NCI-H1694 (cell line): ENCODE data around the gene CA12.

Experiments used
- DNase-seq: peaks from one replicate; lab custom pipeline; 2025; lab: John Stamatoyannopoulos, UW

Gene CA12

DNA sequence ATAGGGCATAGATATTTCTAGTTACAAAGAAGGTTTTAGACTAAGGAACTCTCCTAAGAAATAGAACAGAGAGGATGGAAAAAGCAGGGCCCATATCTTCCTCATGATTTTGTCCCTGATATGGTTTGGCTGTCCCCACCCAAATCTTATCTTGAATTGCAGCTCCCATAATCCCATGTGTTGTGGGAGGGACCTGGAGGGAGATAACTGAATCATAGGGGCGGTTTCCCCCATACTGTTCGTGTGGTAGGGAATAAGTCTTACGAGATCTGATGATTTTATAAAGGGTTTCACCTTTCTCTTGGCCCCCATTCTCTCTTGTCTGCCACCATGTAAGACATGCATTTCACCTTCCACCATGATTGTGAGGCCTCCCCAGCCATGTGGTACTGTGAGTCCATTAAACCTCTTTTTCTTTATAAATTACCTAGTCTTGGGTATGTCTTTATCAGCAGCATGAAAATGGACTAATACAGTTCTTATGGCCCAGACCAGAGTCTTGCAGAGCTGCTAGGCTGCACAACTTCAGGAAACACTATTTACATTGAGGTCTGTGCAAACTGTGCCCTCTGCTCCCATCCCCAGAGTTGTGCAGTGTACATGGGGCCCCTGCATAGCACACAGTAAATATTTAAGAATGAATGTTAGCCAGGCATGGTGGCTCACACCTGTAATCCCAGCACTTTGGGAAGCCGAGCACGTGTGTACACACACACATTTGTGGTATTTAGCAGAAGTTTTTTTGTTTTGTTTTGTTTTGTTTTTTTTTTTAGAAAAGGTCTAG is 20.3 kb upstream of the CA12 start:
- no peak for DNase-seq

DNA sequence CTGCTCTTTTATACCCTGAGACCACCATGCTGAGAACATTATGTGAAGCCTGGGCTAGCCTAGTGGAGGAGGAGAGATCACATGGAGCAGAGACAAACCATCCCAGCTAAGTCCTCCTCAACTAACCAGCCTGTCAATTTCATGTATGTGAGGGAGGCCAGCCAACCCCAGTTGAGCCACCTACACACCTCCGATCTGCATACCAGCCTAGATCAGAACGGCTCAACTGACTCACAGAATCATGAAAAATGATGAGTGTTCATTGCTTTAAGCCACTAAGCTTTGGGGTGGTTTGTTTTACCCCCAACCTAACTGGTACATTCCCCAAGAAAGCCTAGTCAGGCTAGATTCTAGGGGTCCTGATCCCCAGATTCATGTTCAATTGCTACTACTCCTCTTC is 19.4 kb upstream of the CA12 start:
- no peak for DNase-seq

DNA sequence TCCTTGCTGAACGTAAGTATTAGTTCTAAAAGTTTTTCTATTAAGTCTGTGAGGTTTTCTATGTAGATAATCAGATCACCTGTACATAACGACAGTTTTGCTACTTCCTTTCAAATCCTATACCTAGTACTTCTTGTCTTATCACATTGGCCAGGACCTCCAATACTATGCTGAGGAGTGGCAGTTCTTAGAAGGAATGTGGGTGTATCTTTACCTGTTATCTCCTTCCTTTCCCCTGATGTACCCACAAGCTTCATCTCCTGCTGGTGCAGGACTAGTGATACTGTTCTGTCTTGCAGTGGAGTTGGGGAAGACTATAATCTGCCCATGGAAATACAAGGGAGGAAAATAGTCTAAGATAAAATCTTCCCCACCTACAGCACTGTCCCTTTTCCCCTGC is 16.8 kb upstream of the CA12 start:
- no peak for DNase-seq

DNA sequence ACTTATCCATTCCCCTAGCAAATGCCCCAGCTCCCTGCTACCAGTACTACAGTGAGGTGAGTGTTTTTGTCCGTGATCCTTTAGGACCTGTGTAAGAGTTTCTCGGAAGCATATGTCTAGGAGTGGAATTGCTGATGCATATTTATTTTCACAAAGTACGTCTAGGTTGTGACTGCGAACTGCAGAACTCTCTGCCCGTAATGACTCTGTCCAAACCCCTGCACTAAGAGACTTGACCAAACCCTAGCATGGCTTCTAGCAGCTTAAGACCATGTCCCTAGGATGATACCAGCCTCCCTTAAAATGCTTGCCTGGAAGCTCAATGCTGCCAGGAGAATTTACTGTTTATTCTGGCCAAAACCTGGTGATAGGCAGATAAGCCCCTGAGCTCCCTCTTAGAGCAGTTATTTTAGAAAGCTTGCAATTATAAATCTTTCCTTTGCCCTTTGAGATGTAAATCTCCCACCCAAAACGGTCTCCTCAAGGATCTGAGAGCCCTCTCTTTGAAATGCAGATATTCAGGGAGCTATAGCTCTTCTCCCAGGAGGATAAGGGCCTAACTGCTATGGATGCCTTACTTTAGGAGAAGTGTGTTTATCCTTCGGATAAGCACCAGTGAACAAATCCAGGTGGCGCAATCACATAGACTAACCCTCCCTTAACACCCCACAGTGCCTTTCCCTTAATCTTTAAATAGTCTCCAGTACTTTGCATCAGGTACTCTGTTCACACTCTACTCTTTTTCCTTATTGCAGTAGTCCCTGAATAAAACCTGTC is 14.7 kb upstream of the CA12 start:
- no peak for DNase-seq

DNA sequence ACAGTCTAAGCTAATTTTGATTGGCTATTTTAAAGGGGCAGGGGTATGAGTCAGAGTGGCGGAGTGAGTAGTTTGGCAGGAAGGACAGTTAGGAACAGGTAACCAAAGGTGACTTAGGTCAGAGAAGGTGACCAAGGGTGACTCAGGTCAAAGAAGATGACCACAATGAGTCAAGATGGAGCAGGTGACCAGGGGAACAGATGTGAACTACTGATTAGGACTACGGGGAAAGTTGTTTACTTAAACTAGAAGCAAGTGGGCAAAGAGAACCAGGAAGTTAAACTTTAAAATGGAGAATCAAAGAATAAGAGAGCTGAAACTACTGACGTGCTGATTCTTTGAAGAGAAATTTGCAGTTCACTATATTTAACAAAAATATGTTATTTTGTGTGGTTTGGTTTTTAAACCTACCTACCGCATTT is 14.1 kb upstream of the CA12 start:
- no peak for DNase-seq

DNA sequence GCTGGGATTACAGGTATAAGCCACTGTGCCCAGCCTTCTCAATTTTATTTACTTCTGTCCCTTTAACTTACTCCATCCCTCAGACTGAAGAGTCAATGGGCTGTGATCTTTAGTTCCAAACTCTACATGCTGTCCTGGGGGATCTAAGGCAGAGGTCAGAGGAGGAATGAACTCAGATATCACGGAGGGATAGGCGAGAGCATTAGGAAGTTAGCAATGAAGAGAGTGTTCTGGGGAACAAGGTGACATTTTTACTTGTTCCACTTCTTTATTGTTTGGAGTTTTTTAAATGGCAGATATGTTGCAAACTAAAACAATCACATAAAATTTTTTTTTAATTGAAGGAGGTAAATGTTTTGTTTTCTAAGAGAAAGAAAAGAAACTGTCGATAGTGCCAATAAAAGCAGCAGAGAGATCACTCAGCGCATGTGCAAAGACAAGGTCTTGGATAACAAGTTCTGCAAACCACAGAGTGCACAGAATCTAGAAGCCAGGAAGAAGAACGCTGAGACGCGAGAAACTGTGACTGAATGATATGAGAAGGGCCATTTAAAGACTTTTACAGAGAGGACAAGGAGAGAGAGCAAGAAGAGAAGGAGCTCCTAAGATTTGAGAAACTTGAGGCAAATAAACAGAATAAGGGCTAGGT is 10.8 kb upstream of the CA12 start:
- DNase-seq, result no peak

DNA sequence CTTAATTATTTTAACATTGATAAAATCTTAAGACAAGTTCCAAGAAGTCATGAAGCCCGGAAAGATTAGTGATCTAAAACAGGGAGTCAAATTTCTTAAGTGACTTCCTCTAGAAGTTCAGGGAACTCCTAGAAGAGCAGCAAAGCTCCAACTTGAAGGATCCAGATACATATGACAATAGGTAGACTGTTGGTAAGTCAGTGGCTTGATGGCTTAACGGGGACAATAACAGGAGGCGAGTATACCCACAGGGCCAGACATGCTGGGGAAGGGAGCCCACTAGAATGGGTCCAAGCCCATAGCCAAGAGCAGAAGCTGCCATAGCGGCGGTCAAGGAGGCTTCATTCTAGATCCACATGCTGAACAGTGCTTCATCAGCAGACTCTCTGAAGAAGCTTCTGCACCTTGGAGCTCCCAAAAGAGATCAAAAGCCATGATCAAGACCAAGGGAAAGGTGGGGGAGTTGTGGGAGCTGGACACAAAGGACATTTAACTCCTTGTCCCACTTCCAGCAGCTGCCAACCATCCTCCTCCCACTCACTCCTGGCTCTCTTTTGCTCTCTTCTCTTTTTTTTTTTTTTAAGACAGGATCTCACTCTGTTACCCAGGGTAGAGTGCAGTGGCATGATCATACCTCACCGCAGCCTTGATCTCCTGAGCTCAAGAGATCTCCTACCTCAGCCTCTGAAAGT is 10.2 kb upstream of the CA12 start:
- no peak for DNase-seq

DNA sequence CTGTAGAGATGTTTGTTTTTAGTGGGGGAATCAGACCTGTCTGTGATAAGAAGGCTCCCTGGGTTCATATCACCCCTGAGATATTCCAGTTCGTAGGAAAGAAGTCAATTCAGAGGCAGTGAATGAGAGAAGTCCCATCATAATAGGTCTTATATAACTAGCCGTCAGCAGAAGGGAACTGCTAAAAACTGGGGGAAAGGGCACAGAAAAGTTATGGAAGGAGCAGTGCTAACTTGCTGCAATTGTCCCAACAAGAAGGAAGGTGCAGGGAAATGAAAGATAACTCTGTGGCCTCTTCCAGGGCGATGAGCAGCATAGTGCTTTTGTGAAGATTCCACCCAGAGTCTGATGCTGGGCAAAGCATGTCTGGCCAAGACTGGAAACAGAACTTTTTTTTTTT is 9.0 kb upstream of the CA12 start:
- DNase-seq, result no peak

DNA sequence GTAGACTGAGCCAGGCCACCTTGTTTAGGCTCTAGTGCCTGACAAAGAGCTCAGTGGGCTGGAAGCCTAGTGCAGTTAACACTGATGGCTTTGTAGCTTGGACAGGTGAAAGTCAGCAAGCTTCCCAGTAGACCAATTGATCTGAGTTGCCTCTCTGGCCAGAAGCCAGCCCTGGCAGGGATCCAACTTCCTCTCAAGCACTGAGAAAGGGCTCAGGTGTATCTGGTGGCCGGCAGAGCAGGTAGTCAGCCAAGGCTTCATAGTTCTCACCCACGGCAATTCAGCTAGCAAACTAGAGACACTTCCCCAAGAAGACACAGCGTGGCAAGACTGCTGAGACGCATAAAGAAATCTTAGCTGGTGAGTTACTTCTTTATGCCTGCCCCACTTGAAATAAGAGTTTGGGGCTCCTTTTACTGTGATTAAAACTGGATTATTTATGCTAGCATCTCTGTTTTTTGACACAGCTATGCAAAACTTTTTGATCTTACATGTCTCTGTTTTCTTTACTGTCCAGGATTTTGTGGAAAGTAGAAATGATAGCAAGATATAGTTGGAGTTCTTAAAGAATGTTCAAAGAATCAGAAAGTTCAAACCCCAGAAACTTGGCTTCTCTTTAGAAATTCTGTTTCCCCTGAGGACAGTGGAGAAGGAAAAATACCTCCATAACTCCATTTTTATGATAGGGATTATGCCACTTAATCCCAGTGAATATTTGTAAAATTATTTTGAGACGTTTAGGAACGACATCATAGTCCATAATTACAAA is 8.4 kb upstream of the CA12 start:
- DNase-seq, result no peak

DNA sequence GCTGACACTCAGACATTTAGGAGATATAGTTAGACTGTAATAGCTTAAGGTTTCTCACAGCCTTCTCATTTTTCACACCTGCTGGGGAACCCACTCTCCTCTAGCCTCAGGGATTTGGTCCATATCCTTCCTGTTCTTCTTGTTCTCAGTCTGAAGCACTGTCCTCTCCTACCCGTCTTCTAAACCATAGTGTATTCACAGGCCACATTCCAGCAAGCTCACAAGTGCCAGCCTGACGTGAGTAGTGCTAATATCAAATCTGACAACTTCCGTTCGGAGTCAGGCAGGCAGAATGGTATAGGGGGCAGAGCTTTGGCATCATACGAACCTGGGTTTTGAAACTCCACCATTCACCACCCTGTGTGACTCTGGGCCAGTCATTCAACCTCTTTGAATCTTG is 6.9 kb upstream of the CA12 start:
- DNase-seq, result no peak

DNA sequence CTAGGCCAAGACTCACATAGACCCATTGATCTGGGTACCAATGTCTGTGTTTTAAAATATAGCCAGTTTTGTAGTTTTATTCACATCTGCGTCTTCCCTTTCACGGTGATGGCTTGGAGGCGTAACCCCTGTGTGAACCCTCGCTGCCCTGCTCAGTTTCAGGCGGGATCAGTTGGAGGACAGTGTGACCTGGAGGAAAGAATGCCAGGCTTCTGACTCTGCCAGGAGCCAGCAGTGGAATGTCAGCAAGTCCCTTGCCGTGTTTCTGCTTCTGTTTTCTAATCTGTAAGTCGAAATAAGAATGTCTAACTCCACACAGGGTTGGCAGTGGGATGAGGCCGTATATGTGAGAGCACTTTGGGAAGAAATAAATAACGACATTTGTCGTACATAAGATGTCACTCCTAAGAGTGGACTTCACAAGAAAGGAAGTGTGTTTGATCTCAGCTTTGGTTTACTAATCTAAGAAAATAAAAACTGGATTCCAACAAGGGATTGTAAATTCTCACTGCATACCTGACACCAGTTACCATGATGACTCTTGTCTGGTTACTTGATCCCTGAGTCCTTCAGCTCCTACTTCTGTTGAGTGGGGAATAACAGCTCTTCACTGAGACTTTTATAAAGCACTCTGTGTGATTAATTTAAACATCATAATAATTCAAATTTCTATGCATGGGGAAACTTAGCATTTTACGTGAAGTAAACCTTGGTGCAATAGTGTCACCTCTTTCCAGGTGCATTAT is 6.3 kb upstream of the CA12 start:
- no peak for DNase-seq

DNA sequence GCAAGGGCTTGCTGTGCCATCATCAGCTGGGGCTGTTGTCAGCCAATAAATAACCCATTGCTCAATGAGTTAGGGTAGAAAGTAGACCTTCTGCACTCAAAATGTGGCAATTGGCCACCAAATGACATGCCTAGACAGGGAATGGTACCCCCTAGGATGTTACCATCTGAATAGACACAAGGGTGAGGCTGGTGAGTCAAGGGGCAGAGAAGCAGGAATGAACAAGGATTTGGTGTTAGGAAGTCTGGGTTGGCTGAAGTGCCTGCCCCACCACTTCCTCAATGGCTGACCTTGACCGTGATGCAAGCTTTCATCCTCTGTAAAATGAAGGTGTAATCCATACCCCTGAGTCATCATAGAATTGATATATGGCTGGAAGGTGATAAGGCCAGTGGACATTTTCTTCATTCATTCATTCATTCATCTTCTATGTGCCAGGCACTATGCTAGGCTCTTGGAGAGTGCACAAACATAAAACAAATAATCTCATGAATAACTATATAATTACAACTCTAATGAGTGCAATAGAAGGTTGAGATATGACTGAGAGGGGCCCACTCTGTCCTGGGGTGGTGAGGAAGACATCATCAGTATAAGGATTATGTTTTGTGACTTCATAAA is 4.4 kb upstream of the CA12 start:
- no peak for DNase-seq

DNA sequence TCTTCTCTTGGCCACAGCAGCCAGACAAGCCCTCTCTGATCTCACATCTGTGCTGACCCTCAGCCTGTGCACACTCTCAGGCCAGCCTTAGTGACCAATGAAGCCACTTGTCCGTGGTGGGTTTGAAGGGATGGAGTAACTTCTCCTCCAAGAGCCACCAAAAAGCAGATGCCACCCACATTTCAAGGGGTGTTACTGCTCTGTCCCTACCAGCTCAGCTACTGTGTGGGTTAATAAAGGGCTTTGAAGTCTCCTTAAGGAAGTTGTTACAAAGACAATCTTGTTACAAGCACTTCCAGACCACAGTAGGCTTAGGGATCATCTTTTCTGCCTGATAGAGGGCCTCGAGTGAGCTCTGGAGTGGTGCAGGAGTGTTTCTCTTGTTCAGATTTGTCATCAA is 3.3 kb upstream of the CA12 start:
- no peak for DNase-seq

DNA sequence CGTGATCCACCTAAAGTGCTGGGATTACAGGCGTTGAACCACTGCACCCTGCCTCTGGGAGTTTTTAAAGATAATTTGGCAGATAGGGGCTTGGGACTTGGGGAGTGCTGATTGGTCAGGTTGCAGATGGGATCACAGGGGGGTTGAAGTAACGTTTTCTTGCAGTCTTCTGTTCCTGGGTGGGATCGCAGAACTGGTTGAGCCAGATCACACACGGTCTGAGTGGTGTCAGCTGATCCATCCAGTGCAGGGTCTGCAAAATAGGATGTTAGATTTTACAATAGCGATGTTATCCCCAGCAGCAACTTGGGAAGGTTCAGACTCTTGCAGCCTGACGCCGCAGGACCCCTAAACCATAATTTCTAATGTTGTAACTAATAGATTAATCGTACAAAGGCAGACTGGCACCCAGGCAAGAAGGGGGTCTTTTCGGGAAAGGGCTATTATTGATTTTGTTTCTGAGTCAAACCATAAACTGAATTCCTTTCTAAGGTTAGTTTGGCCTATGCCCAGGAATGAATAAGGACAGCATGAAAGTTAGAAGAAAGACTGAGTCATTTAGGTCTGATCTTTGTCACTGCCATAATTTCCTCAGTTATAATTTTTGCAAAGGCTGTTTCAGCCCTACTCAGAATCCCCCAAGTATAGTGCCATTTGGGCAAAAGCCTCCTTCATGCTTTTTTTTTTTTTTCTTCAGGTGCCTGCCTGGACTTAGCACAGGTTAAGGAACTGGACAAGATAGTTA is 1.5 kb upstream of the CA12 start:
- no peak for DNase-seq

DNA sequence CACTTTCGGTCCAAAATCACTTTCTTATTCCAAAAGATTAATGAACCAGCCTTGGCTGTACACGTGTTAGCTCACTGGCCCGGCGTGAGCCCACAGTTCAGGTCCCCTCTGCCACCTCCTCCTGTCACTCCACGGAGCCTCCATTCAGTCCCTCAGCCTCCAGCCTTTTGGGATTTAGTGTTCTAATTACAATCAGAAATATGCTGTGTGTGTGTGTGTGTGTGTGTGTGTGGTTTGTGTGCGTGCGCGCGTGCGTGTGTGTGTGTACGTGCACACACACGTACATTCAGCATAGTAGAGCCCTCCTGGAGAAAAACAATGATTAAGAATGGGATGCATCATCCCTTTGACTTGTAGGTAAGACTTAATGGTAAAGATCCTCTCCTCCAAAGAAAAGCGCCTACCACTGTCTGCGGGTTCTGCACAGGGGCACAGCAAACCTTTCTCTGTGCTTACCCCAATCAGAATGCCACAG is 801 bp downstream of the CA12 start:
- DNase-seq, result no peak

DNA sequence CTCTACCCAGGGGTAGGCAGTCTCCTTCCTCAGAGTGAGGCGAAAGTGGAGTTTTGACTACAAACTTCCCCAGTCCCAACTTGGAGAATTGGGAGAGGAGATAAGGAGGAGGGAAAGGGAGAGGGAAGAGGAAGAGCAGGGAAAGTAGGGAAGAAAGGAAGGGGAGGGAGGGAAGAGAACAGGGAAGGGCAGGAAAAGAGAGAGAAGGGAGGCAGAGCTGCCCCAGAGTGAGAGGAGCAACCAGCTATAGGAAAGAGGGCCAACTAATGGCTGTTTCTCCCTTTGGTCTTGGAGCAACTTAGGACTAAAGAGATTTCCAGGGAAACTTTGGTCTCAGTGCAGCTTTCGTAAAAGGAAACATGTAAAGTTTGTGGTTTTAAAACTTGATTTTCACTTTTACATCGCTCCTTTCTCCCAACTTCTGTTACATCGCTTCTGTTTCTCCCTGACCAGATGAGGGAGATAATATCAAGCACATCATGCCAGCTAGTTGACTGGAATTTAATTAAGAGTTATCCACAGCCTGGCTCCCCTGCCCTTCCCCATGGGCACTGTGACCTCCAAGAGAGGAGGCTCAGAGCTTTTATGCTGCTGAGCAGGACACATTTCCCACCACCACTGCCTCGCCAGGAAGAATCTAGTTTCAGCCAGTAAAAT is 1.4 kb downstream of the CA12 start:
- no peak for DNase-seq

DNA sequence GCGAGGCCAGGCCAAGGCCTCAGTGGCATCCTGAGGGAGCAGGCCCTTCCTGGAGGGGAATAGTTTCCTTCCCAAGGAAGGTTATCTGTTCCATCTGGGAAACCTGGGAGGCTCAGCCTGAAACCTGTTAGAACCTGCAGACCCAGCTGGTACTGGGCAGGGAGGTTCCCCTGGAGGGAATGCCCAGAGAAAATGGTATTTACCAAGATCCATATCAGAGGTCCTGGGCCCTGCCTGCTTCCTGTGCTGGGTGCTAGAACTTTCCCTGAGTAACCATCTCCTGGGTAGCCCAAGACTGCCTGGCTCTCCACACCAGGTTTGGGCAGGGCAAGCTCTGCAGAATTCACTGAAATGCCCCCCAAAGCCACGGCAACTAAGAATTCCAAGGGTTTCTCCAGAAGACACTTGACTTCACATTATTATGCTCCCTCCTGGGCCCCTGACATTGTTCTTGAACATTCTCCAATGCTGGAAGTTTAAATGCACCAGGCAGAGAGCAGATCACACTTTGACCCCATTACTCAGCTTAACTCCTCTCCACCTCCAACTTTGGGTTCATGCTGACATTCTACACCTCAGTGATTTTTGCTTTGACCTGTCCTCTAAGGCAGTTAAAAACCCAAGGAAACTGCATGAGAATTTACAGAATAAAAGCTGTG is 2.0 kb downstream of the CA12 start:
- no peak for DNase-seq

DNA sequence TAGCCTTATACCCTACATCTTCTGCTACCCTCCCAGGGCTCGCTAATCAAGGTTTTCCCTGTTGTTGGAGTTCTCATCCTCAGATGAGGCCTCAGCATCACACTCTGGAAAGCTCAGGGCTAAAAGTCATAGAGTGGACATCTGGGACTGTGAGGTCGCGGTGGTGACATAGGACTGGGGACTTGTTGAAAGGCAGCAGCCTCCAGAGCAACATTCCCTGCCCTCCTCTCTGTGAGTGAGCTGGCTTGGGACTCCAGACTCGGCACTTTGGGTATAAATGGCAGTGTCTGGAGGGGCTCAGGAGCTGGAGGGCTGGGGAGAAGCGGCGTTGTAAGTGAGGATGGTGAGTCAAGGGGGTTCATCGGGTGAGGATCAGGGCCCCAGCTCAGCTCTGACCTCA is 2.7 kb downstream of the CA12 start:
- no peak for DNase-seq
